GM23338 (cell line): ENCODE data around the gene PNPLA3. TPM values are rescaled to one million over a fixed set of nuclear protein-coding genes. Genes with fewer than 3 reads are reported as not detected.

Experiments used
- ATAC-seq: fragments of 200-7000 bp; cut with Tn5 transposase; 3 replicates; pipeline ENCODE4 v1.9.1; 2020
- DNase-seq: peaks from one replicate; pipeline ENCODE4 v3.0.0-alpha.2; 2015; ENCODE audit warnings: low spot score
- H2AFZ ChIP-seq: fragments of 200-600 bp; sonication (generic); 2 replicates; pipeline ENCODE4 v1.8.0; 2016; ENCODE audit warnings: antibody characterized with exemption, mild to moderate bottlenecking, moderate library complexity
- H3F3A ChIP-seq: fragments of 200-600 bp; sonication (generic); replicated peaks from 2 replicates; pipeline ENCODE4 v1.8.0; 2017; ENCODE audit warnings: antibody characterized with exemption, mixed run types, low read depth
- H3K27ac ChIP-seq: fragments of 200-600 bp; sonication (generic); 2 replicates; pipeline ENCODE4 v1.6.1; 2016; ENCODE audit warnings: low read depth
- H3K27me3 ChIP-seq: fragments of 200-600 bp; sonication (generic); 2 replicates; pipeline ENCODE4 v1.8.0; 2016; ENCODE audit warnings: mild to moderate bottlenecking, mixed run types, moderate library complexity; ENCODE audit not compliant: insufficient read depth
- H3K36me3 ChIP-seq: fragments of 200-600 bp; sonication (generic); 2 replicates; pipeline ENCODE4 v1.8.0; 2016; ENCODE audit warnings: mild to moderate bottlenecking; ENCODE audit not compliant: insufficient read depth
- H3K4me1 ChIP-seq: fragments of 200-600 bp; sonication (generic); 2 replicates; pipeline ENCODE4 v1.8.0; 2016; ENCODE audit warnings: mild to moderate bottlenecking, moderate library complexity; ENCODE audit not compliant: insufficient read depth
- H3K4me2 ChIP-seq: fragments of 200-600 bp; sonication (generic); 2 replicates; pipeline ENCODE4 v1.7.1; 2017; ENCODE audit warnings: mixed run types
- H3K4me3 ChIP-seq: fragments of 200-600 bp; sonication (generic); 2 replicates; pipeline ENCODE4 v1.6.1; 2016; ENCODE audit warnings: mixed run types
- H3K79me2 ChIP-seq: fragments of 200-600 bp; sonication (generic); replicated peaks from 2 replicates; pipeline ENCODE4 v1.8.0; 2017; ENCODE audit warnings: mild to moderate bottlenecking; ENCODE audit not compliant: insufficient read depth
- H3K9me2 ChIP-seq: fragments of 200-600 bp; sonication (generic); 2 replicates; pipeline ENCODE4 v1.8.0; 2017; ENCODE audit not compliant: insufficient read depth
- H4K20me1 ChIP-seq: fragments of 200-600 bp; sonication (generic); replicated peaks from 2 replicates; pipeline ENCODE4 v1.8.0; 2017; ENCODE audit warnings: mild to moderate bottlenecking; ENCODE audit not compliant: insufficient read depth
- H3K27ac Mint-ChIP-seq: 2 replicates; pipeline ENCODE4 v1.8.0; 2020; ENCODE audit warnings: inconsistent platforms, mild to moderate bottlenecking, moderate library complexity, mixed read lengths
- H3K27me3 Mint-ChIP-seq: 3 replicates; pipeline ENCODE4 v1.8.0; 2022; ENCODE audit warnings: low read depth, mild to moderate bottlenecking, moderate library complexity, mixed read lengths, inconsistent platforms; ENCODE audit not compliant: insufficient read depth, poor library complexity
- H3K36me3 Mint-ChIP-seq: 3 replicates; pipeline ENCODE4 v1.8.0; 2021; ENCODE audit warnings: low read depth, mild to moderate bottlenecking, inconsistent platforms, moderate library complexity, mixed read lengths
- H3K4me1 Mint-ChIP-seq: 3 replicates; pipeline ENCODE4 v1.8.0; 2020; ENCODE audit warnings: mild to moderate bottlenecking, inconsistent platforms, mixed read lengths
- H3K4me3 Mint-ChIP-seq: 3 replicates; pipeline ENCODE4 v1.8.0; 2021; ENCODE audit warnings: moderate library complexity, mild to moderate bottlenecking, inconsistent platforms, mixed read lengths
- H3K9me3 Mint-ChIP-seq: 3 replicates; pipeline ENCODE4 v1.8.0; 2020; ENCODE audit warnings: moderate library complexity, mild to moderate bottlenecking, inconsistent platforms, mixed read lengths
- EZH2 ChIP-seq: fragments of 200-600 bp; sonication (generic); IDR thresholded peaks from one replicate; pipeline ENCODE4 v1.8.0; 2017; ENCODE audit warnings: antibody characterized with exemption, mild to moderate bottlenecking, low read depth; ENCODE audit not compliant: unreplicated experiment
- EZH2phosphoT487 ChIP-seq: fragments of 200-600 bp; sonication (generic); IDR thresholded peaks from one replicate; pipeline ENCODE4 v1.8.1; 2018; ENCODE audit warnings: antibody characterized with exemption; ENCODE audit not compliant: unreplicated experiment
- JUNB ChIP-seq: IDR thresholded peaks from one replicate; pipeline ENCODE4 v1.6.1; 2016; ENCODE audit warnings: antibody characterized with exemption; ENCODE audit not compliant: unreplicated experiment
- NANOG ChIP-seq: IDR thresholded peaks from 2 replicates; pipeline ENCODE4 v1.6.1; 2016; ENCODE audit warnings: antibody characterized with exemption, borderline replicate concordance
- POLR2AphosphoS5 ChIP-seq: IDR thresholded peaks from 2 replicates; pipeline ENCODE4 v1.6.1; 2016; ENCODE audit warnings: antibody characterized with exemption, low read depth
- REST ChIP-seq: IDR thresholded peaks from one replicate; pipeline ENCODE4 v1.6.1; 2018; ENCODE audit warnings: antibody characterized with exemption; ENCODE audit not compliant: unreplicated experiment
- ZNF114 ChIP-seq: fragments of 250-450 bp; sonication (Bioruptor Pico); IDR thresholded peaks from 2 replicates; pipeline ENCODE4 v1.5.0; 2020; ENCODE audit warnings: mild to moderate bottlenecking, moderate library complexity
- polyA plus RNA-seq: library from polyadenylated mRNA; unstranded; fragments of >200 nt; fragmentation: Nextera tagmentation; extraction: Ambion mirVana; gene quantifications from 2 replicates; pipeline ENCODE4 v1.2.1, GENCODE V29; 2016
- total RNA-seq: library from RNA; depleted of rRNA; stranded (reverse); fragments of >200 nt; shearing (Covaris generic); gene quantifications from 2 replicates; pipeline ENCODE4 v1.2.3, GENCODE V29; 2014
- TF ChIP-seq, protein P1 (sequence below): IDR thresholded peaks from 2 replicates; pipeline ENCODE4 v1.6.1; 2016; ENCODE audit warnings: antibody characterized with exemption
- TF ChIP-seq, protein P2 (sequence below): fragments of 250-450 bp; sonication (Bioruptor Pico); IDR thresholded peaks from 2 replicates; pipeline ENCODE4 v1.5.0; 2020; ENCODE audit warnings: mild to moderate bottlenecking, moderate library complexity

The PNPLA3 gene
- total and polyA plus RNA-seq, 2 experiments from 2014 or later = 17.7 to 23.4 TPM

DNA sequence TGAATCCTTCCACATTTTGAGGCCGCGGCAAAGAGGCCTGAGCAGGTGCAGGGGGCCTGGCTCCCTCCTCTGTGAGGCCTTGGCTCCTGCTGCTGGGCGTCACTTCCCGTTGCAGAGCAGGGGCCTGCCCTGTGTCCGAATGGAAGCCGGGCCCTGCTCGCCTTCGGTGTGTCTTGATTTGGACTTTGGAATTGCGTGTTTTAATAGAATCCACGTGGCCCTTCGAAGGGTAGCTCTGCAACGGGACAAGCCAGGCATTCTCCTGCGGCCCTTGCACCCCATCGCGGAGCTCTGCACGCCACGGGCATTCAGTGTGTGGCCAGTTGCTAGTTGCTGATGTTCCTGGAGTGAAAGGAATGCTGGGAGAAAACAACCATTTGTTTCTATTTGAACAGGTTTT lies 57.4 kb downstream of the PNPLA3 start (continued):
- TF ChIP-seq EZH2phosphoT487 (no peak), ZNF114 (CRISPR knock-in tag) (no peak), NANOG (no peak), JUNB (no peak), REST (no peak), EZH2 (no peak)
- TF ChIP-seq, protein P1, sequence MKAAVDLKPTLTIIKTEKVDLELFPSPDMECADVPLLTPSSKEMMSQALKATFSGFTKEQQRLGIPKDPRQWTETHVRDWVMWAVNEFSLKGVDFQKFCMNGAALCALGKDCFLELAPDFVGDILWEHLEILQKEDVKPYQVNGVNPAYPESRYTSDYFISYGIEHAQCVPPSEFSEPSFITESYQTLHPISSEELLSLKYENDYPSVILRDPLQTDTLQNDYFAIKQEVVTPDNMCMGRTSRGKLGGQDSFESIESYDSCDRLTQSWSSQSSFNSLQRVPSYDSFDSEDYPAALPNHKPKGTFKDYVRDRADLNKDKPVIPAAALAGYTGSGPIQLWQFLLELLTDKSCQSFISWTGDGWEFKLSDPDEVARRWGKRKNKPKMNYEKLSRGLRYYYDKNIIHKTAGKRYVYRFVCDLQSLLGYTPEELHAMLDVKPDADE = no peak

GRCh38 chr22:43983808-43984207 lies 60.2 kb downstream of the PNPLA3 start:
- H3K9me2 ChIP-seq = no peaks in the 10 kb centered on the region
- no peaks in the 10 kb centered on the region for H3K27me3 ChIP-seq
- Mint-ChIP-seq H3K27me3 (peaks cover 3% of the 10 kb centered on the region), H3K9me3 (no peaks in the 10 kb centered on the region), H3K27ac (no peak overlapping the region), H3K36me3 (peaks cover 50% of the 10 kb centered on the region), H3K4me3 (no peak overlapping the region), H3K4me1 (no peaks in the 10 kb centered on the region)
- no peak for ATAC-seq
- no peak overlapping the region for H2AFZ ChIP-seq
- DNase-seq = no peak
- no peaks in the 10 kb centered on the region for H3K4me1 ChIP-seq
- no peak overlapping the region for H3K27ac ChIP-seq
- H3K4me3 ChIP-seq = no peak overlapping the region
- H3K36me3 ChIP-seq = peaks cover 5% of the 10 kb centered on the region; the same call in 1 of the 2 replicates
- TF ChIP-seq, protein P2, sequence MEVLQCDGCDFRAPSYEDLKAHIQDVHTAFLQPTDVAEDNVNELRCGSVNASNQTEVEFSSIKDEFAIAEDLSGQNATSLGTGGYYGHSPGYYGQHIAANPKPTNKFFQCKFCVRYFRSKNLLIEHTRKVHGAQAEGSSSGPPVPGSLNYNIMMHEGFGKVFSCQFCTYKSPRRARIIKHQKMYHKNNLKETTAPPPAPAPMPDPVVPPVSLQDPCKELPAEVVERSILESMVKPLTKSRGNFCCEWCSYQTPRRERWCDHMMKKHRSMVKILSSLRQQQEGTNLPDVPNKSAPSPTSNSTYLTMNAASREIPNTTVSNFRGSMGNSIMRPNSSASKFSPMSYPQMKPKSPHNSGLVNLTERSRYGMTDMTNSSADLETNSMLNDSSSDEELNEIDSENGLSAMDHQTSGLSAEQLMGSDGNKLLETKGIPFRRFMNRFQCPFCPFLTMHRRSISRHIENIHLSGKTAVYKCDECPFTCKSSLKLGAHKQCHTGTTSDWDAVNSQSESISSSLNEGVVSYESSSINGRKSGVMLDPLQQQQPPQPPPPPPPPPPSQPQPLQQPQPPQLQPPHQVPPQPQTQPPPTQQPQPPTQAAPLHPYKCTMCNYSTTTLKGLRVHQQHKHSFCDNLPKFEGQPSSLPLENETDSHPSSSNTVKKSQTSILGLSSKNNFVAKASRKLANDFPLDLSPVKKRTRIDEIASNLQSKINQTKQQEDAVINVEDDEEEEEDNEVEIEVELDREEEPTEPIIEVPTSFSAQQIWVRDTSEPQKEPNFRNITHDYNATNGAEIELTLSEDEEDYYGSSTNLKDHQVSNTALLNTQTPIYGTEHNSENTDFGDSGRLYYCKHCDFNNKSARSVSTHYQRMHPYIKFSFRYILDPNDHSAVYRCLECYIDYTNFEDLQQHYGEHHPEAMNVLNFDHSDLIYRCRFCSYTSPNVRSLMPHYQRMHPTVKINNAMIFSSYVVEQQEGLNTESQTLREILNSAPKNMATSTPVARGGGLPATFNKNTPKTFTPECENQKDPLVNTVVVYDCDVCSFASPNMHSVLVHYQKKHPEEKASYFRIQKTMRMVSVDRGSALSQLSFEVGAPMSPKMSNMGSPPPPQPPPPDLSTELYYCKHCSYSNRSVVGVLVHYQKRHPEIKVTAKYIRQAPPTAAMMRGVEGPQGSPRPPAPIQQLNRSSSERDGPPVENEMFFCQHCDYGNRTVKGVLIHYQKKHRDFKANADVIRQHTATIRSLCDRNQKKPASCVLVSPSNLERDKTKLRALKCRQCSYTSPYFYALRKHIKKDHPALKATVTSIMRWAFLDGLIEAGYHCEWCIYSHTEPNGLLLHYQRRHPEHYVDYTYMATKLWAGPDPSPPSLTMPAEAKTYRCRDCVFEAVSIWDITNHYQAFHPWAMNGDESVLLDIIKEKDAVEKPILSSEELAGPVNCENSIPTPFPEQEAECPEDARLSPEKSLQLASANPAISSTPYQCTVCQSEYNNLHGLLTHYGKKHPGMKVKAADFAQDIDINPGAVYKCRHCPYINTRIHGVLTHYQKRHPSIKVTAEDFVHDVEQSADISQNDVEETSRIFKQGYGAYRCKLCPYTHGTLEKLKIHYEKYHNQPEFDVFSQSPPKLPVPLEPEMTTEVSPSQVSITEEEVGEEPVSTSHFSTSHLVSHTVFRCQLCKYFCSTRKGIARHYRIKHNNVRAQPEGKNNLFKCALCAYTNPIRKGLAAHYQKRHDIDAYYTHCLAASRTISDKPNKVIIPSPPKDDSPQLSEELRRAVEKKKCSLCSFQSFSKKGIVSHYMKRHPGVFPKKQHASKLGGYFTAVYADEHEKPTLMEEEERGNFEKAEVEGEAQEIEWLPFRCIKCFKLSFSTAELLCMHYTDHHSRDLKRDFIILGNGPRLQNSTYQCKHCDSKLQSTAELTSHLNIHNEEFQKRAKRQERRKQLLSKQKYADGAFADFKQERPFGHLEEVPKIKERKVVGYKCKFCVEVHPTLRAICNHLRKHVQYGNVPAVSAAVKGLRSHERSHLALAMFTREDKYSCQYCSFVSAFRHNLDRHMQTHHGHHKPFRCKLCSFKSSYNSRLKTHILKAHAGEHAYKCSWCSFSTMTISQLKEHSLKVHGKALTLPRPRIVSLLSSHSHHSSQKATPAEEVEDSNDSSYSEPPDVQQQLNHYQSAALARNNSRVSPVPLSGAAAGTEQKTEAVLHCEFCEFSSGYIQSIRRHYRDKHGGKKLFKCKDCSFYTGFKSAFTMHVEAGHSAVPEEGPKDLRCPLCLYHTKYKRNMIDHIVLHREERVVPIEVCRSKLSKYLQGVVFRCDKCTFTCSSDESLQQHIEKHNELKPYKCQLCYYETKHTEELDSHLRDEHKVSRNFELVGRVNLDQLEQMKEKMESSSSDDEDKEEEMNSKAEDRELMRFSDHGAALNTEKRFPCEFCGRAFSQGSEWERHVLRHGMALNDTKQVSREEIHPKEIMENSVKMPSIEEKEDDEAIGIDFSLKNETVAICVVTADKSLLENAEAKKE = no peak
- TF ChIP-seq JUNB (no peak), POLR2AphosphoS5 (no peak), EZH2 (no peak)
- H3K4me2 ChIP-seq = no peak overlapping the region
- H4K20me1 ChIP-seq = no peaks in the 10 kb centered on the region; the same call in 1 of the 2 replicates
- H3F3A ChIP-seq = no peaks in the 10 kb centered on the region
- no peaks in the 10 kb centered on the region for H3K79me2 ChIP-seq
